ENCODE results near the gene FOSL2. TPM values are rescaled to one million over a fixed set of nuclear protein-coding genes. Genes with fewer than 3 reads are reported as not detected.

The FOSL2 gene
- total RNA-seq, 2 donors from 2014 or later = 54.0 to 116 TPM

DNA sequence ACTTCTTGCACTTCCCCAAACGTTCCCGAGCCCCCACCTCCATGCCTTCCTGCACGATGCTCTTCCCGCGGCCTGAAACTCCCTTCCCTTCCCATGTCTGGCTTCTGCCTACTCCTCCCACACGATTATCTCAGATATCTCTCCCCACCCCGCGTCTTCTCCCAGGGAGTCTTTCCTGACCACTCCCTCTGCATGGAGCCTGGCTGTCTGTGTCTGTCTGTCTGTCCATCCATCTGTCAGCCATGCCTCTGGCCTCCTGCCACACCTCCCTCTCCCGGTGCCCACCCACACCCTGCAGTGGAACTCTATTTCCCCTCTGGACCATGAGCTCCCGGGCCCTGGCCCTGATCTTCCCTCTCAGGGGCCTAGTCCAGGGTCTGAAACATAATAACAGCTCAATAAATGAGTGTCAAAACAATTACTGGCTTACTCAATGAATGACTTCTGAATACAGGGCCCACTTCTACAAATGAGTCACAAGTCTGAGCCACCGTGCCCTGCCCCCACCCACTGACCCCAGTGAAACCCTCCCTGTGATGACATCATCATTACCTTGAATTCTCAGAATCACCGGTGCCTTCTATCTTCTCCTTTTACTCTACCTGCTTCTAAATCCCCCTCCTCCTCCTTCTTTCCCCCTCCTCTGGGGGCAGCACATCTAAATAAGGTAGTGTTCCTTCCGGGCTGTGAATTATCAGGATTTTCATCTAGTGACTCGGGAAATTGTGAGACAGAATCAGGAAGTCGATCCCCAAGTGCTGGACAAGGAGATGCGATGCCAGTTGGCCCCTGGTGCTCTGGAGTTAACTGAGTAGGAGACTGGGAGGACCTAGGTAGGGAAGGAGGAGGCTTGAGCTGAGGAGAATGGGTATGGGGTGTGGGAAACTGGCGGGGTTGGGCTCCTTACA, 57.1 kb downstream of the FOSL2 start:
- H3K27me3 ChIP-seq = no peaks in the 10 kb centered on the region
- TF ChIP-seq, protein P1, sequence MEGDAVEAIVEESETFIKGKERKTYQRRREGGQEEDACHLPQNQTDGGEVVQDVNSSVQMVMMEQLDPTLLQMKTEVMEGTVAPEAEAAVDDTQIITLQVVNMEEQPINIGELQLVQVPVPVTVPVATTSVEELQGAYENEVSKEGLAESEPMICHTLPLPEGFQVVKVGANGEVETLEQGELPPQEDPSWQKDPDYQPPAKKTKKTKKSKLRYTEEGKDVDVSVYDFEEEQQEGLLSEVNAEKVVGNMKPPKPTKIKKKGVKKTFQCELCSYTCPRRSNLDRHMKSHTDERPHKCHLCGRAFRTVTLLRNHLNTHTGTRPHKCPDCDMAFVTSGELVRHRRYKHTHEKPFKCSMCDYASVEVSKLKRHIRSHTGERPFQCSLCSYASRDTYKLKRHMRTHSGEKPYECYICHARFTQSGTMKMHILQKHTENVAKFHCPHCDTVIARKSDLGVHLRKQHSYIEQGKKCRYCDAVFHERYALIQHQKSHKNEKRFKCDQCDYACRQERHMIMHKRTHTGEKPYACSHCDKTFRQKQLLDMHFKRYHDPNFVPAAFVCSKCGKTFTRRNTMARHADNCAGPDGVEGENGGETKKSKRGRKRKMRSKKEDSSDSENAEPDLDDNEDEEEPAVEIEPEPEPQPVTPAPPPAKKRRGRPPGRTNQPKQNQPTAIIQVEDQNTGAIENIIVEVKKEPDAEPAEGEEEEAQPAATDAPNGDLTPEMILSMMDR (IDR thresholded peaks at IDR 0.05) = no peak
- no peak for DNase-seq (ENCODE audit: low spot score)
- H3K4me3 ChIP-seq = no peak overlapping the region
- H3K27ac ChIP-seq = no peak overlapping the region
- no peaks in the 10 kb centered on the region for H3K36me3 ChIP-seq
- peaks cover 0 to 6% of the 10 kb centered on the region in 2 donors for H3K4me1 ChIP-seq
- no peaks in the 10 kb centered on the region for H3K9me3 ChIP-seq

DNA sequence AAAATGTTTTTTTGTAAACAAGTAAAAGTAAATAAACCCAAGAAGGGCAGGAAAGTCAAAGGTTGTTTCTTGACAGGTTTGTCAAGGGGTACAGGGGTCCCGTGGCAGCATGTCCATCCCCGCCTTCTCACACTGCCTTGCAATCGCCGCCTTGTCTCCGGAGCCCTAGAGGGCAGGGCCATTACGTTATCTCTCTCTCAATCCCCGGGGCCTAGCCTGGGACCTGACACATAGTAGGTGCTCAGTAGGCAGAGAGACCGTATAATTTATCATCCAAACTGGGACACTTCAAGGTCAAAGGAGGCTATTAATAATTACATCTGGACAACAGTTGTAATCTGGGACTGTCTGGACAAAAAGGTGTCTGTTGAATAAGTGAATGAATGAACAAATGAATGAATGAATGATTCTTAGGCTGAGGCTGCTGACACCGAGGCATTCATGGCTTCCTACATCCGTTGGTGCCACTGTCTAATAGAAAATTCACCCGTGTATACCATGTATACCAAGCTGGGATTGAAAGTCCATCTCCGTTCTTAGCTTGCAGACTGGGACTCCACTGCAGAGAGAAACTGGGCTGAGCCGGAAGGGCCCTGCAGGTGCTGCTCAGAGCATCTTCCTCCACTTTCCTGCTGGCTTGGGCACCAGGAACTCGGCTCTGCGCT, 58.4 kb downstream of the FOSL2 start:
- TF ChIP-seq, protein P1 (IDR thresholded peaks at IDR 0.05) = no peak
- Histone ChIP-seq H3K4me3 (no peak overlapping the region), H3K27ac (no peak overlapping the region), H3K27me3 (no peaks in the 10 kb centered on the region), H3K36me3 (no peaks in the 10 kb centered on the region), H3K4me1 (peaks cover 0 to 6% of the 10 kb centered on the region in 2 donors), H3K9me3 (no peaks in the 10 kb centered on the region)
- no peak for DNase-seq (ENCODE audit: low spot score)

DNA sequence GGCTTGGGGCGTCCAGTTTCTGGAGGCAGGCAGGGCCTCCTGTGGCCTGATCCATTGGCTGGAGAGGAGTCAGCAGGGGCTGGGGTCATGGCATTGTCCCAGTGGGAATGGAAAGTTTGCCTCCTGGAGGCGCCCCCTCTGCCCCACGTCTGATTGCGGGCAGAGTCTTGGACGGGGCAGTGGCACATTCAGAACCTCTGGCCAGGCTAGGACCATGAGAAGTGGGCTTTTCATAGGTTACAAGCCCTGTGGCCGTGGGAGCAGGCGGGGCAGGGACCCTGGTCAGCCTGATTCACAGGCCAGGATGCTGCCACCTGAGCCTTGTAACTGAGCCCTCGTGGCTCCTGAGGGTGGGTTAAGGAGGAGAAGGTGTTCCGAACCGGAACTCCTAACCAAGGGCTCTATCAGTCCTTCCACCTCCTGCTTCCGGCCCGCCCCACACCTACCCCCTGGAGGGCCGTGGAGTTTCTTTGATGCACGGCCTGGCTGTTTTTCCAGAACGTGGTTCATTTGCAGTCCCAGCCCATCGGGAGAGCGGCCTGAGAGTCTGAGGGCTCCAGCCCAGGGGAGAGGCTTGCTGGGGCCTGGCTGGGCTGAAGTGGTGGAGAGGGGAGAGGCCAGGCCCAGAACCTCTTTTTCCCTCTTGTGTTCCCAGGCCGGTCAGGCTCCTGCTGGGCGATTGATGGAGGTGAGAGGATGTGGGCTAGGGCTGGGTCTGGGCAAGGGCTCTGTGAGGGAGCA, 59.3 kb downstream of the FOSL2 start:
- H3K9me3 ChIP-seq = no peaks in the 10 kb centered on the region
- no peak overlapping the region for H3K27ac ChIP-seq
- no peak for DNase-seq (ENCODE audit: low spot score)
- TF ChIP-seq, protein P1 (IDR thresholded peaks at IDR 0.05) = no peak
- peaks cover 0 to 6% of the 10 kb centered on the region in 2 donors for H3K4me1 ChIP-seq
- H3K36me3 ChIP-seq = no peaks in the 10 kb centered on the region
- H3K4me3 ChIP-seq = no peak overlapping the region
- no peaks in the 10 kb centered on the region for H3K27me3 ChIP-seq

DNA sequence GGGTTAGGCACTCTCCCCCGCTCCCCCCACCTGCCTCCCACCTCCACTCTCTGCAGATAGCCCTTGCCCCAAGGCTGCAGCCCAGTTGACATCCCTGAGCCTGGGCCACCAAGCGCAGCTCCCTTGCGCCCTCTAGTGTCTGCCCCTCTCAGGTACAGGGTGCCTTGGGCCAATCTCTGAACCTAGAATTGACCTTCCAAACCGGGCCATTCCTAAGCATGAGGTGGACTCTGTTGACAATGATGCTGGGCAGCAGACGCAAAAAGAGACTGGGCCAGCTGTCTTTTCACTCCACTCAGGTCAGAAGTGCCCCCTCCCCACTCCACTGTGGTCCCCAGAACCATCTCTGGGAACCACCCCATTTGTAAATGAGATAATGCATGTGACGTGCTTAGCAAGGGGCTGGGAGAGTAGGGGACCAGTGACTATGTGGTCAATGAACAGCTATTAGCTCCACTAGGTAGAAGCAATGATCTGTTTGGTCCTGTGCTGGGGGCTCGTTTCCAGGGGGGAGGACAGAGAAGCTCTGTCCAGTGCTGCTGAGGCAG, 60.0 kb downstream of the FOSL2 start:
- Histone ChIP-seq H3K4me3 (no peak overlapping the region), H3K4me1 (peaks cover 0 to 6% of the 10 kb centered on the region in 2 donors), H3K27me3 (no peaks in the 10 kb centered on the region), H3K9me3 (no peaks in the 10 kb centered on the region), H3K27ac (no peak overlapping the region), H3K36me3 (no peaks in the 10 kb centered on the region)
- TF ChIP-seq, protein P1 (IDR thresholded peaks at IDR 0.05) = peak; percentile 91 to 93
- peak; percentile 74 for DNase-seq (ENCODE audit: low spot score)

DNA sequence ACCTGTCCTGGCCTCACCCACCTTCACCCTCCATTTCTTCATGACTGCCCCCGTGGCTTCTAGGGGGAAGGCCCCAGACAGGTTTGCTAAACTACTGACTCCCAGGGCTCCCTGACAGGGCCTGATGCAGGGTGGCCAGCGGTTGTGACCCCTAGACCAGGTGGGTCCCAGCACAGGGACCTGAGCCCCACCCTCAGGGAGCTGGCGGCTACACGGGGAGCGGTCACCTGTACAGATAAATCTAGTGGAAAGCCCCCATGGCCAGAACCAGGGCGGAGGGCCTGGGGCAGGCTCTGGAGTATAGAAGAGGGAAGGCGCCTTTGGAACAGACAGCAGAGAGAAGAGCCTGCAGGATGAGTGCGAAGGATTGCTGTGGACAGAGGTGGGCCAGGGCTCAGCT, 60.7 kb downstream of the FOSL2 start:
- H3K4me3 ChIP-seq = no peak overlapping the region
- peaks cover 0 to 6% of the 10 kb centered on the region in 2 donors for H3K4me1 ChIP-seq
- no peaks in the 10 kb centered on the region for H3K27me3 ChIP-seq
- no peak overlapping the region for H3K27ac ChIP-seq
- TF ChIP-seq, protein P1 (IDR thresholded peaks at IDR 0.05) = no peak
- no peaks in the 10 kb centered on the region for H3K36me3 ChIP-seq
- H3K9me3 ChIP-seq = no peaks in the 10 kb centered on the region
- no peak for DNase-seq (ENCODE audit: low spot score)

Data from right atrium auricular region (tissue), 2 donors.